Fibroblast of upper back skin (primary cell): ENCODE data around the gene FOXA2.
"Not testable (repeated sequence)": the region's sequence is repeated elsewhere in the genome, so short reads cannot be mapped to it uniquely, and the experiment has no call there.

Source experiments
- DNase-seq: peaks from one replicate; pipeline ENCODE4 v3.0.0-alpha.2; 2013

The FOXA2 gene

DNA sequence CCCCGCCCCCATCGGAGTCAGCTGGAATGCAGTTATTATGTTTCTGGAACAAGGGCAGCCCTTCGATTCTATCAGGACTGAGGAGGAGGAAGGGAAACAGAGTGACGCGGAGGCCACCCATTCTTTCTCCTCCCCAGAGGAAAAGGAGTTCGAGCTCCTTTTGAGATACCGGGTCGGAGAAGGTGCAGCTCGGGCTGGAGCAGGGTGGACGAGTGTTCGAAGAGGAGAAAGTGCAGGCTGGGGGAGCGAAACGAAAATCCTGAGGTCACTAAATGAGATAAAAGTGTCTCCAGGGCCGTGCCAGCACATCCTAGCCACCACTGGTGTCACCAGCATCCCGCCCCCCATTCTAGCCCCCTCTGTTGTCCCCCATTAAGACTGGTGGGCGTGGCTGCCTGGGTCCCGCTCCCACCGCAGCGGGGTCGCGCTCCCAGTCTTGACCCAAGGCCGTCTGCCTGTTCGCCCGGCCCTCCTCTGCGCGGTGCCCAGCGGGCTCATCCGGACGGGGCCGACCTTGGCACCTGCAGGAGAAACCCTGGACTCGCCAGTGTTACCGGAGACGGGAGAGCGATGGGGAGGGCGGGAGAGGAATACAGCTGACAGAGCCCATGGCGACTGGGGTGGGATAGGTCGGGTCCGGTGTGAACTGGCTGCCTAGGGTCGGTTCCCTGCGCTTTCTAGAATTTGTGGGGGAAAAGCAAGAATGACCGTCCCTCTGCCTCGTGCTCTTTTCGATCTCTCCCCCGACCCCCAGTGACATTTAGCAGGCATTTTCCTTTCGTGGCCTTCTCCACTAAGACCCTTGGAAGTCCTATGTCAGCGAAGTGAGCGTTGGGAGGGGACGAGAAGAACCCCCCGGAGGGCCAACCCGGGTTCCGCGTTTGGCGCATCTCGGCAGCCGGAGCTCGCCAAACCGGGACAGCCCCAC, 16.2 kb downstream of the FOXA2 start:
- no peak for DNase-seq

DNA sequence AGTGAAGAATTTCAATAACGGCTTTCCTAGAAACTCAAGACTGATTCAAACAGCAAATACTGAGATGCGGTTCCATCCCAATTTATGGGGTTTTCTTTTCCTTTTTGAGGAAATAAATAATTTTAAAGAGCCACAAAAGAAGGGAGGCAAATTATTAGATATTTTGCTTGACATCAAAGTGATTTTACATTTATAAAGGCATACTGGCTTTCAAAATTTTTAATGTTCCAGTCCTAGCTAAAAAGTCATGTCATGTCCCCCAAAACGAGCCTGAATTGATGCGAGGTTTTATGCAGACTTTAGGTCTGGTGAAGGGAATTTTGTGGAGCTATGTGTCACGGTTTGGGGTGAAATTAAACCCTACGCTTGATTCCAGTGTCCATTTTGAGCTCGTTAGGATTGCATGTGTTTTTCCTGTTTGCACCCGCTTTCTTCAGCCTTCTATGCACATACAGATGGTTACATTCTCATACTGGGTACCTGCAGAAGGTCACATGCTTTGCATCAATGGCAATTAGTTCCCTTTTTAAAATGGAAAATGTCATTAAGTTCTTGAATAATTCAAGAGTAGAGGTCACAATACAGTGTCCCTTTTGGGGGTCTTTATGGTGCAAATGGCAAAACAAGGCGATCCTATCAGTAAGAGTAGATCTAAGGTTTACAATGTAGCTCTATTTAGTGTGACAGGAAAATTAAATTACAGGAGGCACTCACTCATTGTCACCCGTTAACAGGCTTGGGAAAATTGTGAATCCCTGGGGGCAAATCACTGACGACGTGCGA, 17.3 kb downstream of the FOXA2 start:
- DNase-seq, result no peak

DNA sequence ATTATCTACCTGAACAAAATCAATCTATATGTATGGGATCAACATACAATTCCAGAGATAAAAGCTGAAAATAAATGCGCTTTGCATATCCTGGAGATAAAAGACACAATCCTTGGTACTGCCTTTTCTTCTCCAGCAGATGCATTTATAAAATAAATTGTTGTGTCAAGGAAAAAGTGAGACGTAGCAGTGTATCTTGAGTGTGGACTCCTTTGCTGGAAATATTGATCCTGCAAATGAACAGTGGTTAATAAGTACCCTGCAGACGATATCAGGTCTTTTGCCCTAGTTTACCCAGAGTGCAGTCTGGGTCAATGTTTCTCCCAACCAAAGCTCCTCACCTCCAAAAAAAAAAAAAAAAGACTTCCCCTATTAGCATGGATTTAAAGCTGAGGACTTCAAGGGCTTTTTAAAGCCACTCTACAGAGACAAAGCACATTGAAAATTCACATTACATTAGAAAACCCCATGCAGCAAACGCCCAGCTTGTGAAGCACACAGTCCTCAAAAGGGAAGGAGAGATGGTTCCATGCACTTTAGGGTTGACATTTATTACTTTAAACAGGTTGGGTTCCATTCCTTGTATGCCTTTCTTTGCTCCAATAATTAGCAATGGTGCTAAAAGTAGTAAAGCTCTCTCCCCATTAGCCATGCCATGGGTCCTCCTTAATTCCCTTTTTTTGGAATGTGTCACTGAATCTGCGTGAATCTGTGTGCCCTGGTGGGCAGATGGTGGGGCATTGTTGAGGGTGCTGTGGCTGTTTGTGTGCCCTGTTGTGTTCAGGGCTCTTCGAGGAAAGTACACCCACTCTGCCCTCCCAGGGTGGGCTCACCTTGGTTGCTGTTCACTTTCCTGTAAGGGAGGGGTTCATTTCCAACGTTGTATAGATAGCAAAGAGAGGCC, 21.1 kb downstream of the FOXA2 start:
- DNase-seq, result no peak

DNA sequence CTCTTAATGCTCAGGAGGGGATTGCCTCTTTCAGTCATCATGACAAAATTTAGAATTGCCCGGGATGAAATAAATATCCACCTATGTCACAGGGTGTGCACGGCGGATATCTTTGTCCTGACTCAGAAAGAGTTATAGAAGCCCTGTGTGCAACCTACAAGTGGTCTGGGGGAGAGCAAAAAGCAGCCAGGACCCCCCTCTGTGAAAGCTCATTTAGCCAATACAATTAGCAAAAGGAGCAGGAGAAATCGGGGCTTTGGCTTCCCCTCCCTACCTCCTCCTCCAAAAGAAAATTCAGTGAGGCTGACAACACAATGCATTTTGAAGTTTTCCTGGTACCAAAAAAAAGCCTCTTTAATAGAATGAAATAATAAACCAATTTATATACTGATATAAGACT, 21.8 kb downstream of the FOXA2 start:
- DNase-seq, result no peak

DNA sequence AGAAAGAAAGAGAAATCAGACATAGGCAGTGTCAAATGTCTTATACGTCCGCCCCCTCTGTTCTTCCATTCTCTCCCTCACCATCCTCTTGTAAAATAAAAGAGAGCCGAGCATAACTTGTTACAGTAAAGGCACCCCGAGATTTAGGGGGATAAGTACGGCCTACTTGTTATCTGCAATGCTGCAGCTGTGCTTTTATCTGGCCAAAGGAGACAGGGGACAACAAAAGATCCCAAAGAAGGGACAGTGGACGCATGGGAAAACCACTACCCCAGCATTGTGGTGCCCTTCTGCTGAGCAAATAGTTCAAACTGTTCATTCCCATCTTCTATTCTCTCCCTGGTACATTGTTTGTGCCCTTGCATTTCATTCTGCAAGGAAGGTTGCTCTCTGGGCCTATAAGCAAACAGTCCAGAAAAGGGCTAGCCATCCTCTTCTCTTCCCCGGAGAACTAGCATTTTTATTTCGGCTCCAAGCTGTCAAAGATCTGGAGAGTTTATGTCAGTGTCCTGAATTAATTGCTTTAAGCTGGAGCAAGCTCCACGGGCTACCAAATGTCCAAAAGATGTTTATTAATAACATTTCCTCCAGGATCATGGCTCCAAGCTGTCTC, 22.3 kb downstream of the FOXA2 start:
- no peak for DNase-seq

DNA sequence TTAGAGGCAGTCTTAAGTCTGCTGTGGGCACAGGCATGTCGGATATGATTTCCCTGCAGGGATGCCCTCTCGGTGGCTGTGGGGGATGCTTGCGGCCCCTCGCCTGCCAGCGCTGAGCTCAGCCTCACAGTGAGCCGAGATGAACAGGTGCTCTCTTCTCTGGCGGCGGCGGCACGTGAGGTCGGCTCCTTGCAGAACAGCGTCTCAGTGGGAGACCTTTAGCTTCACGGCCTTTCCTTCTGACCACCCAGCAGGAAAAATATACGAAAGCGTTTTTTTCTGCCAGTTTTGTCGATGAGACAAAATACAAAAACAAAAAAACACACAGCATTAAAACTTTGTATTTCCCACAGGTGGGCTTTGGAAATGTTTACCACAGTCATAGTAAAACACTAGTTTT, 23.6 kb downstream of the FOXA2 start:
- DNase-seq, result no peak

DNA sequence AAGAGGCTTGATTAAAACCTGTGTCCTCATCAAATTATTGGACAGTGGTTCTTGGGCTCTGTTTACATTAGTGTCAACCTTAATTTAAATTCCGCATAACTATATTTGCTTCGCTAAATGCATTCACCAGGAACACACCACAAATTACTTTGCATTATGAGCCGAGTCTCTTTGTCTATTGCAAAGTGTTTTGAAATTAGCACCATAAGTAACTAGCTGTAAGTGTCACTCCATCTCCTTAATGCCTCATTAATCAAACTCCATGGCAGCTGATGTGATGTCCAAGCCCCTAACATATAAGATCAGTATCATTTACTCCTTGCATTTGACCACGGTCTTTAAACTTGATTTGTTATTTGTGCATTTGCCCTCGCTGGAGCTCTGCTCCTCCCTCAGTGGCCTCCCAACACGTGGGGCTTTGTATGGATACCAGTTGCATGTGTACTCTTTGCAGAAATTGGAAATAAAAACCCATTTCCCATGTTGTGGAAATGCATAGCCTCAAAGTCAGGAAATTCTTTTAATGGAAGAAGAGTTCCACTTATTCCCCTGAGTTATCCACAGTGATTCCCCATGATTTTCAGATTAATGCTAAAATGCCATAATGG, 24.6 kb downstream of the FOXA2 start:
- DNase-seq, result no peak

DNA sequence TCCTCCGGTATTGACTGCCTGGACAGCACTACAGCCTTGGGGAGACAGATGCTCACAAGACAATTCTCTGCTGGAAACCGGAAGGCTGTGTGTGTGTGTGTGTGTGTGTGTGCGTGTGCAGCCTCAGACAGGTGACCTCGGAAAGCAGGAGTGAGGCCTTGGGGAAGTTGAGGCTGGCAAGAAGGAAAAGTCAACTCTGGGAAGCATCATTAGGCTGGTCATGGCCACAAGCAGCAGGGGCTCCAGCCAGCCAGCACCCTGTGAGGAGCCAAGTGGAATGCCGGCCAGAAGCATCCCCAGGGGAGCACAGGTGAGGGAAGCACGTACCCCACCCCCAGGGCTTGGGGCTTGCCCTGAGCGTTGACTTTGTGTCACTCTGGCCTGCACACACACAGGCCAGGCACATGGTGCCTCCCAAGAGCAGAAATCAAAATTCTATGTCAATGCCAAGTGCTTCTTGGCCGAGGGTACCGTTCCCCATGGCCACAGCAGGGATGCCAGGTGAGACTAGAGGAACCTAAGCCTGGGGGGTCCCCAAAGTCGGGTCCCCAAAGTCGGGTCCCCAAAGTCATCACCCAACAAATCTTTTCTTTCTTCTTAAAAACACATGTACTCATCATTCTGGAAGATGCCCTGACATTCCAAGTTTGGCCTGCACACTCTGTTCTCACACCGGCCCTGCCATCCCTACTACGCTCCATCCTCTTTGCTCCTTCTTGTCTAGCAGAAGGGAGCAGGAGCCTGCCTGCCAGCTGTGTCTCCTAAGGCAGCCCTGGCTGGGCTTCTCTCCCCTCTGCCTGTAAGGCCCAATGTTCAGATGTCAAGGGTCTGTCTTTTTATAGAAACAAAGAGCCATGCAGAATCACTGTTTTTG, 26.7 kb downstream of the FOXA2 start:
- no peak for DNase-seq

DNA sequence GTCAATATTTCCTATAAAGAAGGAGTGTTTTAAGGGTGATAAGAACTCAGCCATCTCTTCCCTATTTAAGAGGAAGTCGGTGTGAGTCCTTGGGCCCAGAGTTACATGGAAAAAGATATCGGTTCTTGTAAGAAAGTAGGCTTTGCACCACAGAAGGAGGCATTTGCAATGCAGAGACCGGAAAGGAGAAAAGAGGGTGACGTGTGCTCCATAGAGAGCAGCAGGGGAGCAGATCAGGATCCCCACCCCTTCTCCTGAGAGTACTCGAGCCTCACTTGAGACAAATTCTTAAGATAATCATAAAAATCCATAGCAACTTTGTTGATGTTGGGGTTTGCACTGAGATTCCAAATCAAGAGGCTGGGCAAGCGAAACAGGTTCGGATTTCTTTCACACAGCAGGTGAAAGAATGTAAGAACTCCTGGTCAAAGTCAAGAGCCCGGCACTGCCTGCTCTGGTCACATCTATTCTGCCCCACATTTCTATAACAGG, 27.8 kb downstream of the FOXA2 start:
- no peak for DNase-seq

DNA sequence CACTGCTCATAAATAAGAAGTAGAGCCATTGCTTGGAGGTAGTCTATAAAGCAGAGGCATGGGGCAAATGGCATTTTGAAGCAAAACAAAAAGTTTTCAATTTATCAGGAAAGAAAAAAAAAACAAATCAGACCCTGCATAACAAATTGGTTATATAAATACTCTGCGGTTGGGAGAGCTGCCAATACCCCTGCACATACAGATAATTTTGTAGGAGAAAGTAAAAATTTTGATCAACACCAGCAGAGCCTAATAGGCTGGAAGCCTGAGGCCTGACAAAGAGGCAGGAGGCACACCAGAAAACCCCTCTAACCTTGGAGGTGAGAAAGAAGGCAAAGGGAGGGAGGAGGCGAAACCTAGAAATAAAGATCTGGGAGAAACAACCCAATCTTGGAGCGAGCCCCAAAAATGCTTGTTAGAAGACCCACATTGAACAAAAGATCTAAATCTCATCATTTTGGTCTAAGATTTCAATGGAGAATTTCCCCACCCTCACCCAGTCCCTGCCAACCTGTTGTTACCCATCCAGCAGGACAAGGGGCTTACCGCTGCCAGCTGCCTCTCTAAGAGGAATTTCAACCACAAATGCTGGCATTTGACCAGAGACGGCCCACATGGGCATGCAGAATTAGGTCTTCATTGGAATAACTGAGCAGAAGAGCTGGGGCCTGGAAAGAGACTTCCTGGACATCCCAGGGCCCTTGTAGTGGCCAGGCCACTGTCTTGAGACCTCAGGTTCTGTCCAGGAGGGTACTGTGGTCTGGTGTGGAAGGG, 28.4 kb downstream of the FOXA2 start:
- no peak for DNase-seq

DNA sequence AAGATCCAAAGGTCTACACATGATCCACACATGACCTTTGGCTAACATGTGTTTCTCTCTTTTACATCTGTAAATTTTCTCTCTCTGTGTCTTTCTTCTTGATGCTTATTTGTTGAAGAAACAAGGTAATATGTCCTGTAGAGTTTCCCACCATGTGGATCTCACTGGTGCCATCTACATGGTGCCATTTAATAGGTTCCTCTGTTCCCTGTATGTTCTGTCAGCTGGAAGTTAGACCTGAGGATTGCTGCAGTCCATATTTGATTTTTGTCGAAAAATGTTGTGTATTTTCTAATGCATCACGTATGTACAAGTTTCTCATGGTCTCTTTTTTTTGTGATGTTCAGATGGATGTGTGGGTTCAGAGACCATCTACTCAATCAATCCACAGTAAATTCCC, 30.0 kb downstream of the FOXA2 start:
- DNase-seq, result no peak

DNA sequence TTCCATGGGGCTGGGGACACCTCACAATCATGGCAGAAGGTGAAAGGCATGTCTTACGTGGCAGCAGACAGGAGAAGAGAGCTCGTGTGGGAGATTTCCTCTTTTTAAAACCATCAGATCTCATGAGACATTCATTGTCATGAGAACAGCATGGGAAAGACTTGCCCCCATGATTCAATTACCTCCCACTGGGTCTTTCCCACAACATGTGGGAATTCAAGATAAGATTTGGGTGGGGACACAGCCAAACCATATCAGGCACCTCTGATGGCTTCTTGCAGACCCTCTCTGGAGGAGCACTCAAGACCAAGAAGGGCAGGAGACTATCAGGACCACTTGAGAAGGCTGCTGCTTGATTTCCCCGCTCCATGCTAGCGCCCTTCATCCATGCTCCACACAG, 33.9 kb downstream of the FOXA2 start:
- DNase-seq, result not testable (repeated sequence)

DNA sequence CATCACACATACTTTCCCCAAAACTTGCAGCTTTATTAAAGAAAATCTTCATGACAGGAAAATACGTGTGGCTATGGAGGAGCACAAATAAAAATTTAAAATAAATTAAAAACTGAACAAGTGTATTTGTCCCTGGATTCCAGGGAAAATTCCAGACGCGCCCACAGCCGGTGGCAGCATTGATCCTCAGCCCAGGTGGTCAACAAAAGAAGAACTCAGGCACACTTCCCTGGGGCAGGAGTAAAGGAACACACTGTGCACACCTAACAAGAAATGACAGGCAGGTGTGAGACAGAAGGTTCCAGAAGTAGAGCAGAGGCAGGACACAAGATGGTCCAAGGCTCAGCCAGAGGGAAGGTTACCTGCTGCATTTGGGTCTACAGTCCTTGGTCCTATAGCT, 36.3 kb downstream of the FOXA2 start:
- DNase-seq, result no peak

DNA sequence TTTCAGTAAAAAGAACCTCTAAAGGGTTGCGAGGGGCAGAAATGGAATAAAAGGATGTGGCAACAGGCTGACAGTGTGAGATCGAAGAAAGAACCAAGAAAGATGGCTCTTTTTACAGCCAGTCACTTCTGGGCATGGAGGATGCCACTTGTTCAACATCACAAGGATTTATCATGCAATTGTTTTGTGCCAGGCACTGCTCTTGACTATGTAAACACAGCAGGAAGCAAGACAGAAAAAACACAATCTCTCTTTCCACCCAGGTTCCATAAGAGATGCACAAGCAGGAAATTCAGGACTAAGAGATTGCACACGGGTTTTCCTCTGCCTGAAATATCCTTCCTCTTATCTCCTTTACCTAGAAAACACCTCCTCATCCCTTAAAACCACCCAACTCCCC, 38.0 kb downstream of the FOXA2 start:
- DNase-seq, result no peak

DNA sequence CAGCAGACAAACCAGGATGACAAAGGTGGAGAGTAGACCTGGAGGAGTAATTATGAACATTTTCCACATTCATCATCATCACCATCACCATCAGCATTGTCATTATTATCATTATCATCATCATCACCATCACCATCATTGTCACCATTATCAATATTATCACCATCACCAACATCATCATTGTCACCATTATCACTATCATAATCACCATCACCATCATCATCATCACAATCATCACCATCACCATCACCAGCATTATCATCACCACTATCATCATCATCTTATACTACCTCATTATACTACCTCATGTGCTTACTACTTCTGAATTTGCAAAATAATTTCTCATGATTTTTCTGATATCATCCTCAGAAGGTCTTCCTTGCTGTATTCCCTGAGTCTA, 39.3 kb downstream of the FOXA2 start:
- no peak for DNase-seq

DNA sequence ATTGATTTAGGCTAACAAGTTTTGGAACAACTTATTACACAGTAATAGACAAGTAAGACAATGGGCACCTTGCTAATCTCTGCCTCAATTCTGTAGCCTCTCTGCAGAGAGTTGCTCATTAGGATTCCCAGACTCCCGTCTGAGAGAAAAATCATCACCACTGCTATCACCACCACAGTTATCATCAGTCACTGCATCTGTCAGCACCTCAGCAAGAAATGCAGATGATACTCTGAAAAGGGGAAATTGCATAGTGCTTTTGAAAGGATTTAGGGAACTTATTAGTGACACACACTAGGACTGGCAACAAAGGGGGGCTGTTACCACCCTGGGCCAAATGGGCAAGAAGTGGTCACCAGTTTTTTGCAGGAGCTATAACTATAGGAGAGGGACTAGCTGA, 39.9 kb downstream of the FOXA2 start:
- DNase-seq, result no peak

DNA sequence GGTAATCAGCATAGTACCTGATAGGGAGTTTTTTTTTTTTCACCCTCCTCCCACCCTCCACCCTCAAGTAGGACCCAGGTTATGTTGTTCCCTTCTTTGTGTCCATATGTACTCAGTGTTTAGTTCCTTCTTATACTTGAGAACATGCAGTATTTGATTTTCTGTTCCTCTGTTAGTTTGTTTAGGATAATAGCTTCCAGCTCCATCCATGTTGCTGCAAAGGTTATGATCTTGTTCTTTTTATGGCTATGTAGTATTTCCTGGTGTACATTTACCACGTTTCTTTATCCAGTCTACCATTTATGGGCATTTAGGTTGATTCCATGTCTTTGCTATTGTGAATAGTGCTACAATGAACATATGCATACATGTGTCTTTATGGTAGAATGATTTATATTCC, 41.9 kb downstream of the FOXA2 start:
- DNase-seq, result no peak

DNA sequence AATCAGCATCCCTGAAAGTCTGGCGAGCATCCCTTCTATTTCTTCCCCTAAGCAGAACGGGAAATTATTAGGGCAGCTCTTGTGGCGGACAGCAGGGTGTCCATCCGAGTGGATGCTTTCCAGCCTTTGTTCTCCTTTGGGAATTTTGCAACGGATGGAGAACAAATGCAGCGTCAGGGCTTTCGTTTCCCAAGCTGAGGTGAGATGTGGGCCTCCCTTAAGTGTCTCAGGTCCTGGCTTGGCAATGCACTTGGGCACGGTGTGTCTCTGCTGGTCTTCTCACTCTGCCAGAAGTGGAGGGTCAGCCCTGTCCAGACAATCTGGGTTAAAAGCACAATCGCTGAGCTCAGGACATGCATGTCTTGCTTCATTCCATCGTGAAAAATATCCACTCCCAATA, 43.5 kb downstream of the FOXA2 start:
- DNase-seq, result no peak

DNA sequence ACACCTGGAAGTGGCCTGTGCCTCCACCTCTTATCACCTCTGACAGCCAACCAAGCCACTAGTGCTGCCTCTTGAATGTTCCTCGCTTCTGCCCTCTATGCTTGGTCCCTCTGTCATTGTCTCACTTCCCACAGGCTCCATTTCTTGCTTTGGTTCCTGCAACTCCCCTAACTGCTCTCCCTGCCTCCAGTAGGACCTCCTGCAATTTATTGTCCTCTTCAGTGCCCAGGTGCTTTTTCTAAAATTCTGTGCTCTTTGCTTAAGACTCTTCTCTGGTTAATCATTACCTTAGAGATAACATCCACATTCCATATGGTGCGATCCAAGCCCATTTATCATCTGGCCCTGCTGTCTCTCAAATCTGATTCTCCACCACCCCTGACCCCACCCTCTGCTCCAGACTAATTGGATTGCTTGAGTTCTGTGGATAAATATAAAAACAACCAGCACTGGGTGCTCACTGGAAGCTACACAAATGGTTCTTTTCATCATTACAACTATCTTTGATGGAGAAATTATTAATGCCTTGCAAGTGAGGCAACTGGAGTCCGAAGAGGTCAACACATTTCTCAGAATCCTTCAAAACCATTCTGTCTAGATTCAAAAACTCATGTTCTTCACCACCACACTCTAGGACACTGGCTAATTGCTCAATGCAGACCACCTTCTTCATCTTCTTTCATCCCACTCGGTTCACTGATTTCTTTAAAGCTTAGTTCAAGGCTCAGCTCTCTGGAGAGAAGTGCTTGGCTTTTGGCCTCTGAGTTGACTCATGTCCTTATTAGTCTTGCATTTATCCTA, 47.2 kb downstream of the FOXA2 start:
- no peak for DNase-seq
